IMR-90 (cell line): ENCODE data around the gene RRP1B. TPM values are rescaled to one million over a fixed set of nuclear protein-coding genes. Genes with fewer than 3 reads are reported as not detected.

ENCODE experiments used
- ATAC-seq: fragments of 200-7000 bp; cut with Tn5 transposase; 2 replicates; pipeline ENCODE4 v1.9.1; 2020; ENCODE audit warnings: low read depth, mild to moderate bottlenecking, moderate library complexity
- BruUV-seq: library from RNA; stranded (reverse); fragments of 400-500 nt; replicated peaks from 2 replicates; lab custom pipeline; 2021; lab: Mats Ljungman, UMichigan
- CTCF ChIA-PET: fragments of 300-600 bp; formaldehyde crosslinking; extraction: SDS; loops from one replicate; lab custom pipeline; 2021; ENCODE audit warnings: antibody characterized with exemption; lab: Yijun Ruan, JAX
- POLR2A ChIA-PET: fragments of 300-600 bp; sonication (Branson Sonifier 250); formaldehyde crosslinking; loops from one replicate; lab custom pipeline; 2022; ENCODE audit warnings: antibody characterized with exemption; ENCODE audit not compliant: unreplicated experiment; lab: Charles Lee
- DNase-seq: peaks from one replicate; pipeline ENCODE4 v3.0.0; 2013
- H2AFZ ChIP-seq: replicated peaks from 2 replicates; pipeline ENCODE3; 2013; ENCODE audit warnings: low read length, mild to moderate bottlenecking; ENCODE audit not compliant: poor library complexity
- H2AK5ac ChIP-seq: 2 replicates; pipeline ENCODE4 v1.6.1; 2013; ENCODE audit warnings: low read depth, low read length, inconsistent platforms
- H2AK9ac ChIP-seq: replicated peaks from 2 replicates; pipeline ENCODE3; 2013; ENCODE audit warnings: mild to moderate bottlenecking, low read depth, low read length, moderate library complexity; ENCODE audit not compliant: poor library complexity
- H2BK120ac ChIP-seq: 2 replicates; pipeline ENCODE4 v1.6.1; 2013; ENCODE audit warnings: low read depth, low read length, inconsistent platforms
- H2BK15ac ChIP-seq: 3 replicates; pipeline ENCODE4 v1.6.1; 2013; ENCODE audit warnings: low read depth, low read length, inconsistent platforms
- H2BK20ac ChIP-seq: 2 replicates; pipeline ENCODE4 v1.6.1; 2013; ENCODE audit warnings: low read depth, mild to moderate bottlenecking, inconsistent platforms, low read length, moderate library complexity
- H2BK5ac ChIP-seq: 2 replicates; pipeline ENCODE4 v1.6.1; 2013; ENCODE audit warnings: mild to moderate bottlenecking, low read depth, low read length, inconsistent platforms; ENCODE audit not compliant: poor library complexity, severe bottlenecking
- H3K14ac ChIP-seq: replicated peaks from 2 replicates; pipeline ENCODE4 v1.6.1; 2013; ENCODE audit warnings: low read depth, low read length, inconsistent platforms
- H3K18ac ChIP-seq: 2 replicates; pipeline ENCODE4 v1.6.1; 2013; ENCODE audit warnings: low read depth, low read length, control low read depth
- H3K23ac ChIP-seq: 2 replicates; pipeline ENCODE4 v1.6.1; 2013; ENCODE audit warnings: low read depth, low read length, inconsistent platforms
- H3K27ac ChIP-seq: 2 replicates; pipeline ENCODE4 v1.5.1; 2013; ENCODE audit warnings: mild to moderate bottlenecking, control low read depth, low read length; ENCODE audit not compliant: insufficient read depth
- H3K27me3 ChIP-seq: 2 replicates; pipeline ENCODE4 v1.6.1; 2013; ENCODE audit warnings: low read length; ENCODE audit not compliant: control insufficient read depth, insufficient read depth
- H3K36me3 ChIP-seq: 2 replicates; pipeline ENCODE4 v1.6.1; 2013; ENCODE audit warnings: low read length, mixed read lengths; ENCODE audit not compliant: control insufficient read depth, insufficient read depth
- H3K4ac ChIP-seq: 2 replicates; pipeline ENCODE4 v1.6.1; 2013; ENCODE audit warnings: low read depth, low read length, inconsistent platforms
- H3K4me1 ChIP-seq: 2 replicates; pipeline ENCODE4 v1.6.1; 2013; ENCODE audit warnings: low read length, mixed read lengths; ENCODE audit not compliant: control insufficient read depth, insufficient read depth
- H3K4me2 ChIP-seq: 2 replicates; pipeline ENCODE4 v1.6.1; 2013; ENCODE audit warnings: low read depth, mild to moderate bottlenecking, control low read depth, low read length, moderate library complexity
- H3K4me3 ChIP-seq: 2 replicates; pipeline ENCODE4 v1.5.1; 2013; ENCODE audit warnings: low read depth, mild to moderate bottlenecking, control low read depth, low read length, moderate library complexity; ENCODE audit not compliant: insufficient read depth
- H3K56ac ChIP-seq: 2 replicates; pipeline ENCODE4 v1.6.1; 2013; ENCODE audit warnings: low read length, inconsistent platforms; ENCODE audit not compliant: insufficient read depth; ENCODE audit errors: extremely low read depth
- H3K79me1 ChIP-seq, 2 experiments: 2 replicates each; pipeline ENCODE4 v1.6.1; 2013; ENCODE audit warnings: low read length in 2 of 2, inconsistent platforms in 1 of 2, low read depth in 1 of 2
- H3K9ac ChIP-seq: 2 replicates; pipeline ENCODE4 v1.6.1; 2013; ENCODE audit warnings: low read depth, low read length, control low read depth
- H3K9me1 ChIP-seq: 2 replicates; pipeline ENCODE4 v1.6.1; 2013; ENCODE audit warnings: low read length, inconsistent platforms; ENCODE audit not compliant: insufficient read depth
- H3K9me3 ChIP-seq: 2 replicates; pipeline ENCODE4 v1.6.1; 2013; ENCODE audit warnings: low read length; ENCODE audit not compliant: control insufficient read depth, insufficient read depth
- H4K20me1 ChIP-seq: 2 replicates; pipeline ENCODE4 v1.6.1; 2013; ENCODE audit warnings: low read length, inconsistent platforms; ENCODE audit not compliant: insufficient read depth
- H4K5ac ChIP-seq: 2 replicates; pipeline ENCODE4 v1.6.1; 2013; ENCODE audit warnings: mild to moderate bottlenecking, low read depth, low read length, control low read depth
- H4K8ac ChIP-seq, 2 experiments: 2 replicates each; pipeline ENCODE4 v1.6.1; 2013; ENCODE audit warnings: low read depth in 2 of 2, low read length in 2 of 2, control low read depth in 1 of 2, inconsistent platforms in 1 of 2
- H4K91ac ChIP-seq: 2 replicates; pipeline ENCODE4 v1.6.1; 2013; ENCODE audit warnings: low read depth, low read length, inconsistent platforms; ENCODE audit not compliant: insufficient read depth
- BHLHE40 ChIP-seq: fragments of 150-350 bp; IDR thresholded peaks from 2 replicates; pipeline ENCODE4 v1.6.1; 2016; ENCODE audit warnings: mild to moderate bottlenecking, low read depth, low read length
- CEBPB ChIP-seq: IDR thresholded peaks from 2 replicates; pipeline ENCODE4 v1.6.1; 2012; ENCODE audit warnings: low read depth, low read length, improper control_type of control experiment
- CHD1 ChIP-seq: IDR thresholded peaks from 2 replicates; pipeline ENCODE4 v1.6.1; 2012; ENCODE audit warnings: low read depth, low read length, improper control_type of control experiment
- CTCF ChIP-seq: conservative IDR thresholded peaks from 2 replicates; pipeline ENCODE4 v1.5.1; 2012; ENCODE audit warnings: mild to moderate bottlenecking, low read depth, low read length, improper control_type of control experiment
- FOS ChIP-seq: fragments of 150-350 bp; IDR thresholded peaks from 2 replicates; pipeline ENCODE4 v1.6.1; 2016; ENCODE audit warnings: low read depth, low read length
- MAFK ChIP-seq: IDR thresholded peaks from 2 replicates; pipeline ENCODE4 v1.6.1; 2012; ENCODE audit warnings: low read depth, low read length, improper control_type of control experiment
- MAZ ChIP-seq: IDR thresholded peaks from 2 replicates; pipeline ENCODE4 v1.6.1; 2012; ENCODE audit warnings: low read depth, mild to moderate bottlenecking, low read length, improper control_type of control experiment, moderate library complexity, borderline replicate concordance
- MXI1 ChIP-seq: IDR thresholded peaks from 2 replicates; pipeline ENCODE4 v1.6.1; 2012; ENCODE audit warnings: low read depth, mild to moderate bottlenecking, low read length, moderate library complexity, borderline replicate concordance
- NFE2L2 ChIP-seq: fragments of 150-350 bp; IDR thresholded peaks from 2 replicates; pipeline ENCODE4 v1.6.1; 2016; ENCODE audit warnings: low read depth, mild to moderate bottlenecking, low read length
- POLR2A ChIP-seq: IDR thresholded peaks from 2 replicates; pipeline ENCODE4 v1.6.1; 2012; ENCODE audit warnings: mild to moderate bottlenecking, low read depth, low read length
- RAD21 ChIP-seq: IDR thresholded peaks from 2 replicates; pipeline ENCODE4 v1.6.1; 2012; ENCODE audit warnings: low read length, improper control_type of control experiment
- RCOR1 ChIP-seq: IDR thresholded peaks from 2 replicates; pipeline ENCODE4 v1.6.1; 2012; ENCODE audit warnings: mild to moderate bottlenecking, low read length, improper control_type of control experiment; ENCODE audit not compliant: insufficient replicate concordance
- RFX5 ChIP-seq: IDR thresholded peaks from 2 replicates; pipeline ENCODE4 v1.8.0; 2012; ENCODE audit warnings: low read depth, mild to moderate bottlenecking, low read length, moderate library complexity
- SMC3 ChIP-seq: fragments of 150-350 bp; IDR thresholded peaks from 2 replicates; pipeline ENCODE4 v1.6.1; 2016; ENCODE audit warnings: low read depth, mild to moderate bottlenecking, antibody characterized with exemption, low read length, moderate library complexity
- USF2 ChIP-seq: fragments of 150-350 bp; IDR thresholded peaks from 2 replicates; pipeline ENCODE4 v1.6.1; 2017; ENCODE audit warnings: mild to moderate bottlenecking, antibody characterized with exemption, low read length, low read depth
- WGBS, 2 experiments: methylation state at CpG; one replicate each; pipeline versions ENCODE4 v1.1.5 to v1.1.7; 2013; ENCODE audit warnings: missing lambda C conversion rate in 2 of 2; ENCODE audit not compliant: insufficient read length in 1 of 2; ENCODE audit errors: extremely low coverage in 2 of 2; 5-methylcytosine and 5-hydroxymethylcytosine counted together
- dilution Hi-C: fragments of 300-500 bp; cut with HindIII; formaldehyde crosslinking; loops from one replicate; pipeline ENCODE4 v1.14.3; 2018; ENCODE audit warnings: low sequenced_read_pairs; ENCODE audit not compliant: unreplicated experiment
- in situ Hi-C: fragments of 300-500 bp; cut with MboI; formaldehyde crosslinking; loops from 3 replicates; pipeline ENCODE4 v1.14.3; 2019; ENCODE audit warnings: low sequenced_read_pairs, inconsistent platforms, mixed read lengths
- intact Hi-C: fragments of 100-400 bp; cut with micrococcal nuclease; formaldehyde crosslinking; loops from 2 replicates; pipeline ENCODE4 v1.10.0; 2022
- polyA plus RNA-seq, 3 experiments: library from polyadenylated mRNA; depleted of rRNA; stranded (reverse); fragments of >200 nt; gene quantifications; 2 replicates each; pipeline ENCODE4 v1.2.3, GENCODE V29; 2012; ENCODE audit warnings: low replicate concordance in 1 of 3
- total RNA-seq: library from RNA; depleted of rRNA; stranded (reverse); fragments of >200 nt; gene quantifications from 2 replicates; pipeline ENCODE4 v1.2.3, GENCODE V29; 2012

Gene RRP1B
- total and polyA plus RNA-seq, 2 of the 4 experiments (the other 2 are of a cell fraction) = 11.1 to 16.1 TPM

GRCh38 chr21:43689556-43690337, 30.4 kb downstream of the RRP1B start:
- Histone ChIP-seq H2AK5ac (no peak overlapping the region), H4K20me1 (no peaks in the 10 kb centered on the region), H3K27me3 (no peaks in the 10 kb centered on the region), H3K14ac (no peak overlapping the region), H3K4me1 (no peaks in the 10 kb centered on the region), H2BK120ac (no peak overlapping the region), H2AK9ac (no peak overlapping the region), H2AFZ (no peak overlapping the region), H4K8ac (no peak overlapping the region), H3K4ac (no peak overlapping the region), H3K27ac (no peak overlapping the region), H3K79me1 (0 out of 4 replicates have a peak, but pooled peaks cover 0 to 3% of the 10 kb centered on the region in 2 experiments), H2BK20ac (no peak overlapping the region), H3K4me2 (no peak overlapping the region), H3K9me3 (no peaks in the 10 kb centered on the region), H3K9me1 (no peaks in the 10 kb centered on the region; the same call in 1 of the 2 replicates), H2BK15ac (no peak overlapping the region), H3K9ac (no peak overlapping the region), H4K91ac (no peak overlapping the region), H3K4me3 (no peak overlapping the region), H2BK5ac (no peak overlapping the region), H4K5ac (no peak overlapping the region), H3K56ac (no peak overlapping the region), H3K36me3 (peaks cover 79% of the 10 kb centered on the region), H3K18ac (no peak overlapping the region), H3K23ac (no peak overlapping the region)
- dilution Hi-C loops (no loop called here), intact Hi-C loops (no loop called here), in situ Hi-C loops (no loop called here)
- 73% methylated on average over 2 of the region's 32 CpGs; no CpG with 5 or more reads in 1 of the 2 experiments for WGBS, 2 experiments
- ChIA-PET POLR2A (no interaction called here), CTCF (no interaction called here)
- TF ChIP-seq RCOR1 (no peak), CEBPB (no peak), RAD21 (no peak), MXI1 (no peak), NFE2L2 (no peak), RFX5 (no peak), POLR2A (no peak), USF2 (no peak), BHLHE40 (no peak), CTCF (no peak), SMC3 (no peak), FOS (no peak), CHD1 (no peak), MAFK (no peak), MAZ (no peak)
- ATAC-seq (no peak), DNase-seq (no peak)
- BruUV-seq = no TSS peak
